Measurements from ENCODE around the gene RABL3.
"Not testable (repeated sequence)": the region's sequence is repeated elsewhere in the genome, so short reads cannot be mapped to it uniquely, and the experiment has no call there.

Gene RABL3

GRCh38 chr3:120742198-120742848 is at the start of gene RABL3, which contains the start of gene GTF2E1:
TSS of gene RABL3 (minus strand) at chr3:120742516. CDS start at chr3:120742507, 9 bp downstream.
TSS of gene GTF2E1 (plus strand) at chr3:120742744. CDS start at chr3:120750553, 7,809 bp downstream.
- DNase-seq = peak; percentile 97 to 99

- peak; percentile 13 to 56 for DNase-seq
Observed at GRCh38 chr3:120791913-120792312, 49.6 kb upstream of the RABL3 start.

- DNase-seq = no peak
Observed at GRCh38 chr3:120791010-120791409, 48.7 kb upstream of the RABL3 start.

- DNase-seq = not testable (repeated sequence)
Observed at GRCh38 chr3:120785832-120786231, 43.5 kb upstream of the RABL3 start.

GRCh38 chr3:120780977-120781376 is 38.7 kb upstream of the RABL3 start:
- DNase-seq = peak in 1 of 2 experiments; percentile 40

- no peak for DNase-seq
Observed at GRCh38 chr3:120778776-120779175, 36.5 kb upstream of the RABL3 start.

GRCh38 chr3:120775411-120775810 is 33.1 kb upstream of the RABL3 start:
- no peak for DNase-seq

GRCh38 chr3:120773932-120774331 is 31.6 kb upstream of the RABL3 start:
- no peak for DNase-seq

- DNase-seq = no peak
Observed at GRCh38 chr3:120772081-120772480, 29.8 kb upstream of the RABL3 start.

- DNase-seq = no peak
Observed at GRCh38 chr3:120770891-120771290, 28.6 kb upstream of the RABL3 start.

- no peak for DNase-seq
Observed at GRCh38 chr3:120769436-120769835, 27.1 kb upstream of the RABL3 start.

- DNase-seq = no peak
Observed at GRCh38 chr3:120767106-120767505, 24.8 kb upstream of the RABL3 start.

GRCh38 chr3:120766576-120766975 is 24.3 kb upstream of the RABL3 start:
- DNase-seq = no peak

- no peak for DNase-seq
Observed at GRCh38 chr3:120765830-120766493, 23.6 kb upstream of the RABL3 start.

GRCh38 chr3:120764206-120764605 is 21.9 kb upstream of the RABL3 start:
- no peak for DNase-seq

- no peak for DNase-seq
Observed at GRCh38 chr3:120763601-120764000, 21.3 kb upstream of the RABL3 start.

GRCh38 chr3:120762615-120763014 is 20.3 kb upstream of the RABL3 start:
- no peak for DNase-seq

GRCh38 chr3:120758551-120758950 is 16.2 kb upstream of the RABL3 start:
- DNase-seq = not testable (repeated sequence)

- no peak for DNase-seq
Observed at GRCh38 chr3:120756061-120756460, 13.7 kb upstream of the RABL3 start.

GRCh38 chr3:120753810-120754209 is 11.5 kb upstream of the RABL3 start:
- DNase-seq = no peak

GRCh38 chr3:120752865-120753264 is 10.5 kb upstream of the RABL3 start:
- DNase-seq = no peak

- no peak for DNase-seq
Observed at GRCh38 chr3:120752230-120752629, 9.9 kb upstream of the RABL3 start.

GRCh38 chr3:120749843-120750242 is 7.5 kb upstream of the RABL3 start:
- DNase-seq = no peak

GRCh38 chr3:120745466-120745865 is 3.1 kb upstream of the RABL3 start:
- no peak for DNase-seq

Data from SW 1271 (cell line).